K562 (cell line): ENCODE data around the gene TBXAS1. TPM values are rescaled to one million over a fixed set of nuclear protein-coding genes. Genes with fewer than 3 reads are reported as not detected.

Experiments
- ATAC-seq: fragments of 200-7000 bp; cut with Tn5 transposase; 3 replicates; pipeline ENCODE4 v1.9.1; 2020; ENCODE audit warnings: moderate library complexity
- BruUV-seq: library from RNA; stranded (reverse); fragments of 400-500 nt; replicated peaks from 2 replicates; lab custom pipeline; 2021; lab: Mats Ljungman, UMichigan
- CTCF ChIA-PET: fragments of 300-600 bp; formaldehyde crosslinking; extraction: SDS; loops from one replicate; lab custom pipeline; 2021; ENCODE audit warnings: low intra/inter-chr PET ratio; lab: Yijun Ruan, JAX
- POLR2A ChIA-PET: fragments of 300-600, 350-650 bp; sonication (Branson Sonifier 250); formaldehyde crosslinking; extraction: SDS; loops from one replicate; lab custom pipeline; 2021; ENCODE audit warnings: antibody characterized with exemption, inconsistent platforms; lab: Yijun Ruan, JAX
- DNase-seq, 4 experiments: peaks; one replicate each; pipeline versions ENCODE4 v3.0.0 to v3.0.0-alpha.2; 2011 to 2018; ENCODE audit warnings: low spot score in 3 of 4, mixed read lengths in 3 of 4; ENCODE audit errors: extremely low read depth in 1 of 4
- FAIRE-seq: peaks from 2 replicates; lab custom pipeline; 2011; peaks lifted over from hg19 to GRCh38; lab: Jason Lieb, UNC
- H2AFZ ChIP-seq: 2 replicates; pipeline ENCODE4 v1.6.0; 2011; ENCODE audit warnings: low read depth, low read length, control low read depth, inconsistent platforms
- H3K27ac ChIP-seq: fragments of 200-600 bp; 3 replicates; pipeline ENCODE4 v1.8.0; 2011; ENCODE audit warnings: low read depth, mild to moderate bottlenecking, control low read depth, inconsistent platforms, low read length, moderate library complexity, mixed read lengths; ENCODE audit errors: extremely low read depth
- H3K27me3 ChIP-seq, 2 experiments: fragments of 300-600 bp in 1 of 2; 2 replicates in 1 of 2; 3 replicates in 1 of 2; pipeline versions ENCODE4 v1.6.0 to v1.8.0; 2011; ENCODE audit warnings: inconsistent platforms in 2 of 2, low read length in 2 of 2, mild to moderate bottlenecking in 1 of 2, mixed read lengths in 1 of 2, moderate library complexity in 1 of 2; ENCODE audit not compliant: control insufficient read depth in 2 of 2, insufficient read depth in 2 of 2
- H3K36me3 ChIP-seq: fragments of 300-600 bp; 3 replicates; pipeline ENCODE4 v1.8.0; 2011; ENCODE audit warnings: mild to moderate bottlenecking, low read length, inconsistent platforms; ENCODE audit not compliant: control insufficient read depth, insufficient read depth
- H3K4me1 ChIP-seq, 2 experiments: fragments of 200-600 bp in 1 of 2; replicated peaks in 1 of 2; 2 replicates in 1 of 2; 3 replicates in 1 of 2; pipeline versions ENCODE4 v1.5.1 to v1.8.0; 2011; ENCODE audit warnings: inconsistent platforms in 2 of 2, low read length in 2 of 2, mild to moderate bottlenecking in 1 of 2, mixed read lengths in 1 of 2, moderate library complexity in 1 of 2; ENCODE audit not compliant: control insufficient read depth in 2 of 2, insufficient read depth in 2 of 2
- H3K4me2 ChIP-seq: 2 replicates; pipeline ENCODE4 v1.6.1; 2011; ENCODE audit warnings: low read length, control low read depth, inconsistent platforms, mixed read lengths; ENCODE audit not compliant: insufficient read depth
- H3K4me3 ChIP-seq: fragments of 200-600 bp; sonication (generic), shearing (Covaris generic); 2 replicates; pipeline ENCODE4 v1.5.1; 2016; ENCODE audit warnings: control low read depth, inconsistent platforms
- H3K79me2 ChIP-seq: fragments of 200-600 bp; 3 replicates; pipeline ENCODE4 v1.8.0; 2011; ENCODE audit warnings: low read length, inconsistent platforms; ENCODE audit not compliant: control insufficient read depth, insufficient read depth
- H3K9ac ChIP-seq, 2 experiments: 2 replicates each; pipeline versions ENCODE4 v1.6.0 to v1.6.1; 2011; ENCODE audit warnings: low read depth in 2 of 2, low read length in 2 of 2, control low read depth in 1 of 2, inconsistent platforms in 1 of 2, mild to moderate bottlenecking in 1 of 2, mixed read lengths in 1 of 2; ENCODE audit not compliant: insufficient read depth in 1 of 2
- H3K9me1 ChIP-seq: one replicate; pipeline ENCODE4 v1.6.0; 2011; ENCODE audit warnings: inconsistent platforms, mild to moderate bottlenecking, low read length, moderate library complexity; ENCODE audit not compliant: control insufficient read depth, insufficient read depth
- H3K9me3 ChIP-seq: replicated peaks from 2 replicates; pipeline ENCODE4 v1.5.1; 2011; ENCODE audit warnings: low read depth, low read length, inconsistent platforms; ENCODE audit not compliant: control insufficient read depth, insufficient read depth
- H4K20me1 ChIP-seq: replicated peaks from 2 replicates; pipeline ENCODE4 v1.6.1; 2011; ENCODE audit warnings: low read length, inconsistent platforms, mixed read lengths; ENCODE audit not compliant: control insufficient read depth, insufficient read depth
- BHLHE40 ChIP-seq: IDR thresholded peaks from 2 replicates; pipeline ENCODE4 v1.6.1; 2011; ENCODE audit warnings: low read length, improper control_type of control experiment
- CEBPG ChIP-seq, 3 experiments: fragments of 200-800 bp in 1 of 3; sonication (Bioruptor generic) in 1 of 3; sonication (generic) in 1 of 3; formaldehyde crosslinking in 1 of 3; IDR thresholded peaks in 2 of 3; conservative IDR thresholded peaks in 1 of 3; 2 replicates each; pipeline versions ENCODE4 v1.6.1 to v1.8.0; 2016 to 2022; ENCODE audit warnings: missing compliant biosample characterization in 2 of 3, missing genetic modification characterization in 2 of 3, mild to moderate bottlenecking in 1 of 3, missing genetic modification reagents in 1 of 3
- ESRRB ChIP-seq: fragments of 250-450 bp; sonication (Bioruptor Pico); IDR thresholded peaks from 2 replicates; pipeline ENCODE4 v1.5.0; 2020; ENCODE audit warnings: mild to moderate bottlenecking, moderate library complexity, borderline replicate concordance
- ILF3 ChIP-seq: fragments of 450-650 bp; IDR thresholded peaks from 2 replicates; pipeline ENCODE4 v1.6.1; 2018; ENCODE audit warnings: antibody characterized with exemption, mild to moderate bottlenecking, moderate library complexity, borderline replicate concordance
- NEUROD1 ChIP-seq: fragments of 150-350 bp; IDR thresholded peaks from 2 replicates; pipeline ENCODE4 v1.6.1; 2014; ENCODE audit warnings: borderline replicate concordance, low read length, low read depth; ENCODE audit not compliant: partially characterized antibody
- SIX5 ChIP-seq, 2 experiments: IDR thresholded peaks; 2 replicates each; pipeline ENCODE4 v1.6.1; 2011; ENCODE audit warnings: low read length in 2 of 2, borderline replicate concordance in 1 of 2, low read depth in 1 of 2, mild to moderate bottlenecking in 1 of 2, moderate library complexity in 1 of 2; ENCODE audit not compliant: insufficient read depth in 1 of 2
- ZNF395 ChIP-seq: fragments of 200-800 bp; sonication (Bioruptor generic); IDR thresholded peaks from 2 replicates; pipeline ENCODE4 v1.6.1; 2017; ENCODE audit warnings: missing genetic modification characterization, missing compliant biosample characterization
- WGBS: fragments of 100-300 bp; shearing (Covaris generic); methylation state at CpG from one replicate; pipeline ENCODE4 v1.1.6; 2016; ENCODE audit warnings: low coverage, mixed read lengths; ENCODE audit not compliant: insufficient coverage; ENCODE audit errors: missing lambda C conversion rate; 5-methylcytosine and 5-hydroxymethylcytosine counted together
- in situ Hi-C: fragments of 300-500 bp; cut with MboI; formaldehyde crosslinking; loops from 4 replicates; pipeline ENCODE4 v1.15.0; 2018; ENCODE audit warnings: inconsistent platforms, mixed read lengths
- intact Hi-C: fragments of 100-400 bp; cut with micrococcal nuclease; formaldehyde crosslinking; loops from 2 replicates; pipeline ENCODE4 v1.14.2; 2022
- polyA plus RNA-seq, 8 experiments: library from polyadenylated mRNA; depleted of rRNA in 4 of 8; stranded (reverse) in 5 of 8; unstranded in 3 of 8; fragments of >200 nt; fragmentation: Nextera tagmentation in 2 of 8; fragmentation: Illumina TruSeq in 1 of 8; extraction: Ambion mirVana in 2 of 8; extraction: Trizol in 1 of 8; gene quantifications; 2 replicates each; pipeline versions ENCODE4 v1.2.1 to v1.2.3, GENCODE V29; 2011 to 2014; ENCODE audit warnings: inconsistent platforms in 1 of 8, missing spikeins in 1 of 8
- total RNA-seq, 7 experiments: library from RNA; depleted of rRNA in 6 of 7; stranded (reverse); fragments of >200 nt in 6 of 7; fragmentation: Illumina TruSeq in 2 of 7; extraction: Trizol in 2 of 7; gene quantifications; 2 replicates each; pipeline versions ENCODE4 v1.2.1 to v1.2.3, GENCODE V29; 2011 to 2021; ENCODE audit warnings: low replicate concordance in 1 of 7
- TF ChIP-seq, protein P1 (sequence below): sonication (generic); formaldehyde crosslinking; IDR thresholded peaks from 2 replicates; pipeline ENCODE4 v1.8.0; 2022; ENCODE audit warnings: missing genetic modification reagents, mild to moderate bottlenecking, borderline replicate concordance
- TF ChIP-seq, protein P2 (sequence below), 2 experiments: fragments of 450-650 bp; formaldehyde crosslinking in 1 of 2; IDR thresholded peaks; 2 replicates each; pipeline versions ENCODE4 v1.4.0 to v1.6.1; 2014 to 2020; ENCODE audit warnings: mild to moderate bottlenecking in 2 of 2, borderline replicate concordance in 1 of 2, low read depth in 1 of 2

The TBXAS1 gene
- total and polyA plus RNA-seq, 9 of the 15 experiments (the other 6 are each of a cell fraction or from before 2014, with no cell fraction given), result 1.1 to 8.3 (median 1.9) TPM

GRCh38 chr7:139896288-139896687 is 67.2 kb downstream of the TBXAS1 start:
- DNase-seq, result no peak
- no peaks in the 10 kb centered on the region for H3K36me3 ChIP-seq
- H3K27ac ChIP-seq, result no peak overlapping the region
- in situ Hi-C loops (no loop called here), intact Hi-C loops (no loop called here)
- CTCF ChIA-PET, result no interaction called here
- H3K79me2 ChIP-seq, result no peaks in the 10 kb centered on the region
- no peak overlapping the region for H3K4me3 ChIP-seq
- POLR2A ChIA-PET, result interaction anchor here (1.1 kb wide), 2 partner anchors 14 to 20 kb away, joined by 3 to 5 read pairs; no protein-coding TSS in a partner anchor
- H3K9me3 ChIP-seq, result no peaks in the 10 kb centered on the region
- FAIRE-seq, result no peak
- no peaks in the 10 kb centered on the region for H4K20me1 ChIP-seq
- BruUV-seq, result no TSS peak
- no peak overlapping the region for H2AFZ ChIP-seq
- peaks cover 0 to 8% of the 10 kb centered on the region in 2 experiments; a peak in 2 of 5 replicates for H3K4me1 ChIP-seq
- WGBS, result 27% methylated on average over 3 of the region's 3 CpGs
- no peaks in the 10 kb centered on the region for H3K9me1 ChIP-seq
- no peak for ATAC-seq
- H3K4me2 ChIP-seq, result no peak overlapping the region
- H3K27me3 ChIP-seq, result no peaks in the 10 kb centered on the region
- H3K9ac ChIP-seq, result no peak overlapping the region
- TF ChIP-seq, protein P1, sequence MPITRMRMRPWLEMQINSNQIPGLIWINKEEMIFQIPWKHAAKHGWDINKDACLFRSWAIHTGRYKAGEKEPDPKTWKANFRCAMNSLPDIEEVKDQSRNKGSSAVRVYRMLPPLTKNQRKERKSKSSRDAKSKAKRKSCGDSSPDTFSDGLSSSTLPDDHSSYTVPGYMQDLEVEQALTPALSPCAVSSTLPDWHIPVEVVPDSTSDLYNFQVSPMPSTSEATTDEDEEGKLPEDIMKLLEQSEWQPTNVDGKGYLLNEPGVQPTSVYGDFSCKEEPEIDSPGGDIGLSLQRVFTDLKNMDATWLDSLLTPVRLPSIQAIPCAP (CRISPR knock-in tag), result no peak
- TF ChIP-seq NEUROD1 (no peak), ZNF395 (CRISPR knock-in tag) (no peak), ILF3 (no peak), BHLHE40 (no peak), CEBPG (CRISPR knock-in tag; IDR thresholded peaks at IDR 0.05) (no peak), CEBPG (tag; conservative IDR thresholded peaks at IDR 0.05 in 1 of 2, IDR thresholded peaks at IDR 0.05 in 1 of 2) (no peak), SIX5 (IDR thresholded peaks at IDR 0.05; ENCODE audit: borderline replicate concordance in 1 of 2, insufficient read depth in 1 of 2, low read depth in 1 of 2, low read length in 2 of 2) (no peak), ESRRB (no peak)
- TF ChIP-seq, protein P2, sequence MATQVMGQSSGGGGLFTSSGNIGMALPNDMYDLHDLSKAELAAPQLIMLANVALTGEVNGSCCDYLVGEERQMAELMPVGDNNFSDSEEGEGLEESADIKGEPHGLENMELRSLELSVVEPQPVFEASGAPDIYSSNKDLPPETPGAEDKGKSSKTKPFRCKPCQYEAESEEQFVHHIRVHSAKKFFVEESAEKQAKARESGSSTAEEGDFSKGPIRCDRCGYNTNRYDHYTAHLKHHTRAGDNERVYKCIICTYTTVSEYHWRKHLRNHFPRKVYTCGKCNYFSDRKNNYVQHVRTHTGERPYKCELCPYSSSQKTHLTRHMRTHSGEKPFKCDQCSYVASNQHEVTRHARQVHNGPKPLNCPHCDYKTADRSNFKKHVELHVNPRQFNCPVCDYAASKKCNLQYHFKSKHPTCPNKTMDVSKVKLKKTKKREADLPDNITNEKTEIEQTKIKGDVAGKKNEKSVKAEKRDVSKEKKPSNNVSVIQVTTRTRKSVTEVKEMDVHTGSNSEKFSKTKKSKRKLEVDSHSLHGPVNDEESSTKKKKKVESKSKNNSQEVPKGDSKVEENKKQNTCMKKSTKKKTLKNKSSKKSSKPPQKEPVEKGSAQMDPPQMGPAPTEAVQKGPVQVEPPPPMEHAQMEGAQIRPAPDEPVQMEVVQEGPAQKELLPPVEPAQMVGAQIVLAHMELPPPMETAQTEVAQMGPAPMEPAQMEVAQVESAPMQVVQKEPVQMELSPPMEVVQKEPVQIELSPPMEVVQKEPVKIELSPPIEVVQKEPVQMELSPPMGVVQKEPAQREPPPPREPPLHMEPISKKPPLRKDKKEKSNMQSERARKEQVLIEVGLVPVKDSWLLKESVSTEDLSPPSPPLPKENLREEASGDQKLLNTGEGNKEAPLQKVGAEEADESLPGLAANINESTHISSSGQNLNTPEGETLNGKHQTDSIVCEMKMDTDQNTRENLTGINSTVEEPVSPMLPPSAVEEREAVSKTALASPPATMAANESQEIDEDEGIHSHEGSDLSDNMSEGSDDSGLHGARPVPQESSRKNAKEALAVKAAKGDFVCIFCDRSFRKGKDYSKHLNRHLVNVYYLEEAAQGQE (IDR thresholded peaks at IDR 0.05; ENCODE audit: borderline replicate concordance), result no peak
- TF ChIP-seq, protein P2 (CRISPR knock-in tag; IDR thresholded peaks at IDR 0.05; ENCODE audit: low read depth), result no peak
